Caco-2 (cell line): ENCODE data around the gene SDHB. TPM values are rescaled to one million over a fixed set of nuclear protein-coding genes. Genes with fewer than 3 reads are reported as not detected.

Experiments
- BruUV-seq: library from RNA; stranded (reverse); fragments of 400-500 nt; replicated peaks from 2 replicates; lab custom pipeline; 2021; lab: Mats Ljungman, UMichigan
- CTCF ChIA-PET: fragments of 300-600 bp; sonication (Branson Sonifier 250); formaldehyde crosslinking; loops from one replicate; lab custom pipeline; 2022; ENCODE audit warnings: antibody characterized with exemption; lab: Charles Lee
- POLR2A ChIA-PET: fragments of 300-600 bp; sonication (Branson Sonifier 250); formaldehyde crosslinking; loops from one replicate; lab custom pipeline; 2022; ENCODE audit warnings: antibody characterized with exemption; lab: Charles Lee
- DNase-seq, 2 experiments: peaks; one replicate each; pipeline versions ENCODE4 v3.0.0 to v3.0.0-alpha.2; 2020 to 2022
- H3K27me3 ChIP-seq: replicated peaks from 2 replicates; pipeline ENCODE4 v1.6.0; 2011; ENCODE audit warnings: low read length; ENCODE audit not compliant: control insufficient read depth, insufficient read depth
- H3K36me3 ChIP-seq: 2 replicates; pipeline ENCODE4 v1.5.1; 2011; ENCODE audit warnings: low read length; ENCODE audit not compliant: control insufficient read depth, insufficient read depth
- H3K4me1 ChIP-seq: fragments of 250-450 bp; sonication (Bioruptor Pico); 2 replicates; pipeline ENCODE4 v1.5.1; 2020; ENCODE audit warnings: mild to moderate bottlenecking
- H3K4me3 ChIP-seq: 2 replicates; pipeline ENCODE4 v1.5.1; 2011; ENCODE audit warnings: low read depth, mild to moderate bottlenecking, control low read depth, low read length
- H3K9me3 ChIP-seq: fragments of 250-450 bp; sonication (Bioruptor Pico); 2 replicates; pipeline ENCODE4 v1.5.1; 2020; ENCODE audit warnings: mild to moderate bottlenecking, moderate library complexity
- H3K27ac Mint-ChIP-seq: one replicate; pipeline ENCODE4 v1.8.0; 2022; ENCODE audit warnings: mixed read lengths; ENCODE audit not compliant: unreplicated experiment
- H3K27me3 Mint-ChIP-seq: one replicate; pipeline ENCODE4 v1.8.0; 2022; ENCODE audit warnings: mixed read lengths; ENCODE audit not compliant: insufficient read depth, unreplicated experiment
- H3K36me3 Mint-ChIP-seq: one replicate; pipeline ENCODE4 v1.8.0; 2022; ENCODE audit warnings: mild to moderate bottlenecking, mixed read lengths; ENCODE audit not compliant: insufficient read depth, unreplicated experiment
- H3K4me1 Mint-ChIP-seq: one replicate; pipeline ENCODE4 v1.8.0; 2022; ENCODE audit warnings: low read depth, mixed read lengths; ENCODE audit not compliant: unreplicated experiment
- H3K4me3 Mint-ChIP-seq: one replicate; pipeline ENCODE4 v1.8.0; 2022; ENCODE audit warnings: mild to moderate bottlenecking, moderate library complexity, mixed read lengths; ENCODE audit not compliant: unreplicated experiment
- H3K9me3 Mint-ChIP-seq: one replicate; pipeline ENCODE4 v1.8.0; 2022; ENCODE audit warnings: mixed read lengths; ENCODE audit not compliant: unreplicated experiment
- CTCF ChIP-seq, 2 experiments: fragments of 200-600 bp in 1 of 2; IDR thresholded peaks; 1 replicate in 1 of 2; 2 replicates in 1 of 2; pipeline versions ENCODE4 v1.5.1 to v1.8.0; 2011 to 2022; ENCODE audit warnings: antibody characterized with exemption in 1 of 2, control low read depth in 1 of 2, inconsistent platforms in 1 of 2, low read depth in 1 of 2, low read length in 1 of 2, mild to moderate bottlenecking in 1 of 2, moderate library complexity in 1 of 2; ENCODE audit not compliant: insufficient read depth in 1 of 2, severe bottlenecking in 1 of 2, unreplicated experiment in 1 of 2
- intact Hi-C: fragments of 100-400 bp; cut with micrococcal nuclease; formaldehyde crosslinking; loops from one replicate; pipeline ENCODE4 v1.10.0; 2022; ENCODE audit not compliant: unreplicated experiment
- total RNA-seq: library from RNA; stranded (reverse); gene quantifications from 2 replicates; pipeline ENCODE4 v1.2.3, GENCODE V29; 2022

Gene SDHB
- total RNA-seq, 1 experiment from 2014 or later, result 91.5 TPM

- Histone ChIP-seq H3K9me3 (no peaks in the 10 kb centered on the region), H3K4me1 (no peaks in the 10 kb centered on the region), H3K27me3 (no peaks in the 10 kb centered on the region), H3K4me3 (peak overlapping the region; percentile 47), H3K36me3 (no peaks in the 10 kb centered on the region)
- POLR2A ChIA-PET, result no interaction called here
- H3K4me1 Mint-ChIP-seq, result peaks cover 16% of the 10 kb centered on the region
- no peak for DNase-seq
- no peaks in the 10 kb centered on the region for H3K36me3 Mint-ChIP-seq
- CTCF ChIA-PET, result no interaction called here
- H3K4me3 Mint-ChIP-seq, result peak overlapping the region; percentile 63
- intact Hi-C loops, result no loop called here
- H3K27ac Mint-ChIP-seq, result no peak overlapping the region
- no peak for TF ChIP-seq CTCF (IDR thresholded peaks at IDR 0.05; ENCODE audit: insufficient read depth in 1 of 2, low read depth in 1 of 2, low read length in 1 of 2, severe bottlenecking in 1 of 2, unreplicated experiment in 1 of 2)
- no peaks in the 10 kb centered on the region for H3K27me3 Mint-ChIP-seq
- H3K9me3 Mint-ChIP-seq, result no peaks in the 10 kb centered on the region
- BruUV-seq, result no TSS peak
These were observed 74.1 kb downstream of the SDHB start for GRCh38 chr1:16979475-16980327.

- POLR2A ChIA-PET, result no interaction called here
These were observed 75.0 kb downstream of the SDHB start for GRCh38 chr1:16978567-16979474.

More at GRCh38 chr1:16978567-16979474, 75.0 kb downstream of the SDHB start:
- no peak for TF ChIP-seq CTCF (IDR thresholded peaks at IDR 0.05; ENCODE audit: insufficient read depth in 1 of 2, low read depth in 1 of 2, low read length in 1 of 2, severe bottlenecking in 1 of 2, unreplicated experiment in 1 of 2)
- Histone ChIP-seq H3K4me3 (no peak overlapping the region; the same call in 1 of the 2 replicates), H3K36me3 (no peaks in the 10 kb centered on the region), H3K4me1 (no peaks in the 10 kb centered on the region), H3K27me3 (no peaks in the 10 kb centered on the region), H3K9me3 (no peaks in the 10 kb centered on the region)
- Mint-ChIP-seq H3K4me3 (peak overlapping the region; percentile 63), H3K27me3 (no peaks in the 10 kb centered on the region), H3K9me3 (no peaks in the 10 kb centered on the region), H3K36me3 (no peaks in the 10 kb centered on the region), H3K27ac (no peak overlapping the region), H3K4me1 (peaks cover 16% of the 10 kb centered on the region)
- DNase-seq, result no peak
- no TSS peak for BruUV-seq
- intact Hi-C loops, result no loop called here
- CTCF ChIA-PET, result no interaction called here
